Cardiac muscle cell (in vitro differentiated cells and primary cell): ENCODE data around the gene MMP17. TPM values are rescaled to one million over a fixed set of nuclear protein-coding genes. Genes with fewer than 3 reads are reported as not detected.

ENCODE experiments used
- DNase-seq, 2 donors: peaks; one replicate each; pipeline versions ENCODE4 v3.0.0 to v3.0.0-alpha.2; 2010 to 2017; ENCODE audit warnings: low read depth in 1 of 2, low spot score in 1 of 2
- H3K27ac ChIP-seq: fragments of 200-600 bp; sonication (generic); 2 replicates; pipeline ENCODE4 v1.5.1; 2016
- H3K27me3 ChIP-seq: fragments of 200-600 bp; sonication (generic); 2 replicates; pipeline ENCODE4 v1.6.0; 2016; ENCODE audit warnings: control low read depth
- H3K36me3 ChIP-seq: fragments of 200-600 bp; sonication (generic); 2 replicates; pipeline ENCODE4 v1.5.1; 2016; ENCODE audit warnings: control low read depth
- H3K4me1 ChIP-seq: fragments of 200-600 bp; sonication (generic); 2 replicates; pipeline ENCODE4 v1.8.1; 2017; ENCODE audit warnings: low read depth, mild to moderate bottlenecking, mixed run types
- H3K4me3 ChIP-seq: fragments of 200-600 bp; sonication (generic); 2 replicates; pipeline ENCODE4 v1.5.1; 2016; ENCODE audit warnings: mild to moderate bottlenecking
- H3K9me3 ChIP-seq: fragments of 200-600 bp; sonication (generic); 2 replicates; pipeline ENCODE4 v1.5.1; 2017; ENCODE audit warnings: low read depth, mild to moderate bottlenecking, control low read depth
- CTCF ChIP-seq: IDR thresholded peaks from 2 replicates; pipeline ENCODE4 v1.5.1; 2012; ENCODE audit warnings: low read depth, mild to moderate bottlenecking, low read length
- polyA plus RNA-seq: library from polyadenylated mRNA; unstranded; fragments of >200 nt; fragmentation: Nextera tagmentation; extraction: Ambion mirVana; gene quantifications from 2 replicates; pipeline ENCODE4 v1.2.1, GENCODE V29; 2016
- total RNA-seq: library from RNA; depleted of rRNA; stranded (reverse); fragments of >200 nt; gene quantifications from 2 replicates; pipeline ENCODE4 v1.2.3, GENCODE V29; 2016

Gene MMP17
- total and polyA plus RNA-seq, 2 experiments from 2014 or later = 0.71 TPM; not detected in 1

DNA sequence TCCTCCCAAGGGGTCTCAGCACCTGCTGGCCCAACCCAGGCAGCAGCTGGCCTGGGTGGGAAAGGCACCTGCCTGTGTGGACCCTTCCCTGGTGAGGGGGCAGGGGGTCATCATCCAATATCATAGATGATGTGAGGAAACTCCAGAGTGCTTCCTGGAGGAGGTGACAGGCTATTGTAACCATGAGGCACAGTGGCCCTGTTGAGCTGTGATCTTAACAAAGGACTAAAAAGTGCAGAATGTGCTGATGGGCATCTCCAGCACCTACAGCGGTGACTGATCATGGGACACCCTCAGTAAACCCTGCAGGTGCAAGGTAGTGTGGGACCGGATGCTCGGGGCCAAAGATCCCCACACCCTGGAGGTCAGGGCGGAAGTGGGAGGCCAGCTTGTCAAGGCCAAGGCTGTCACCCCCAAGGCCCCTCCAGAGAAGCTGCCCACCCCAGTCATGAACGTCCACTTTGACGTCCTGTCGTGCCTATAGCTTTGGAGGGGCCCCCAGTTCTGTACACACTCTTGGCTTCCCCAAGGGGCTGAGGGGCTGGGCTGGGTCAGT, 7.5 kb downstream of the MMP17 start:
- DNase-seq = no peak
- H3K4me3 ChIP-seq = no peak overlapping the region
- H3K4me1 ChIP-seq = no peaks in the 10 kb centered on the region
- H3K27me3 ChIP-seq = peaks cover 18% of the 10 kb centered on the region
- H3K9me3 ChIP-seq = no peaks in the 10 kb centered on the region
- no peak for TF ChIP-seq CTCF
- H3K27ac ChIP-seq = no peak overlapping the region
- no peaks in the 10 kb centered on the region for H3K36me3 ChIP-seq

GRCh38 chr12:131836193-131836592, 8.0 kb downstream of the MMP17 start:
- DNase-seq = peak in 1 of 2 donors; percentile 33
- Histone ChIP-seq H3K4me1 (no peaks in the 10 kb centered on the region), H3K36me3 (no peaks in the 10 kb centered on the region), H3K27ac (no peak overlapping the region), H3K27me3 (peaks cover 13% of the 10 kb centered on the region), H3K9me3 (no peaks in the 10 kb centered on the region), H3K4me3 (no peak overlapping the region)
- TF ChIP-seq CTCF = peak; percentile 49

GRCh38 chr12:131836714-131837397, 8.7 kb downstream of the MMP17 start:
- Histone ChIP-seq H3K4me3 (no peak overlapping the region), H3K27me3 (peaks cover 8% of the 10 kb centered on the region), H3K9me3 (no peaks in the 10 kb centered on the region), H3K4me1 (no peaks in the 10 kb centered on the region), H3K27ac (no peak overlapping the region), H3K36me3 (no peaks in the 10 kb centered on the region)
- TF ChIP-seq CTCF = no peak
- no peak for DNase-seq

- peak in 1 of 2 donors; percentile 29 for DNase-seq
- H3K4me1 ChIP-seq = no peaks in the 10 kb centered on the region
- no peak overlapping the region for H3K4me3 ChIP-seq
- peak overlapping the region; percentile 12 for H3K27ac ChIP-seq
- H3K36me3 ChIP-seq = no peaks in the 10 kb centered on the region
- H3K9me3 ChIP-seq = no peaks in the 10 kb centered on the region
- TF ChIP-seq CTCF = no peak
- no peaks in the 10 kb centered on the region for H3K27me3 ChIP-seq
These were observed 12.6 kb downstream of the MMP17 start for GRCh38 chr12:131840643-131841416.

GRCh38 chr12:131841547-131841946, 13.4 kb downstream of the MMP17 start:
- Histone ChIP-seq H3K4me3 (no peak overlapping the region), H3K9me3 (no peaks in the 10 kb centered on the region), H3K4me1 (no peaks in the 10 kb centered on the region), H3K36me3 (no peaks in the 10 kb centered on the region), H3K27ac (peak overlapping the region; percentile 12), H3K27me3 (no peaks in the 10 kb centered on the region)
- TF ChIP-seq CTCF = no peak
- no peak for DNase-seq
